Skeletal muscle satellite cell (primary cell): ENCODE measurements around the gene ABHD6.

Experiments
- H3K27me3 ChIP-seq: 2 replicates; pipeline ENCODE4 v1.7.0; 2013; ENCODE audit warnings: low read length; ENCODE audit not compliant: control insufficient read depth, insufficient read depth
- H3K36me3 ChIP-seq: 2 replicates; pipeline ENCODE4 v1.7.0; 2013; ENCODE audit warnings: mild to moderate bottlenecking, control low read depth, low read length; ENCODE audit not compliant: insufficient read depth
- H3K4me1 ChIP-seq: 2 replicates; pipeline ENCODE4 v1.7.0; 2013; ENCODE audit warnings: low read length; ENCODE audit not compliant: control insufficient read depth, insufficient read depth
- H3K4me2 ChIP-seq: 2 replicates; pipeline ENCODE4 v1.7.0; 2013; ENCODE audit warnings: mild to moderate bottlenecking, low read length
- H3K4me3 ChIP-seq: 2 replicates; pipeline ENCODE4 v1.7.0; 2013; ENCODE audit warnings: low read length
- H3K9ac ChIP-seq: 2 replicates; pipeline ENCODE4 v1.7.0; 2013; ENCODE audit warnings: mild to moderate bottlenecking, low read depth, low read length, moderate library complexity
- H3K9me3 ChIP-seq: replicated peaks from 2 replicates; pipeline ENCODE4 v1.7.0; 2013; ENCODE audit warnings: mild to moderate bottlenecking, control low read depth, low read length

ABHD6 gene

GRCh38 chr3:58305882-58306711 is 68.5 kb downstream of the ABHD6 start, which contains the start of the genes HTD2 and RPP14:
Gene HTD2 (plus strand): TSS chr3:58306520. CDS start chr3:58317614, 11,094 bp downstream.
Gene RPP14 (plus strand): TSS chr3:58306245. CDS start chr3:58310330, 4,085 bp downstream.
- no peaks in the 10 kb centered on the region for H3K9me3 ChIP-seq
- peak within 1 kb of the TSS; percentile 98 for H3K9ac ChIP-seq
- peak within 1 kb of the TSS; percentile 95 for H3K4me3 ChIP-seq
- peaks cover 15% of the 10 kb centered on the region for H3K4me1 ChIP-seq
- peaks cover 23% of the 10 kb centered on the region for H3K36me3 ChIP-seq
- peaks cover 17% of the 10 kb centered on the region for H3K27me3 ChIP-seq
- peak within 1 kb of the TSS; percentile 98 for H3K4me2 ChIP-seq

GRCh38 chr3:58307639-58308215 is 70.1 kb downstream of the ABHD6 start:
- no peaks in the 10 kb centered on the region for H3K9me3 ChIP-seq
- H3K9ac ChIP-seq, result peak overlapping the region; percentile 98
- peak overlapping the region; percentile 95 for H3K4me3 ChIP-seq
- H3K4me1 ChIP-seq, result peaks cover 15% of the 10 kb centered on the region
- peaks cover 37% of the 10 kb centered on the region for H3K36me3 ChIP-seq
- H3K4me2 ChIP-seq, result peak overlapping the region; percentile 98
- peaks cover under 1% of the 10 kb centered on the region for H3K27me3 ChIP-seq

- Histone ChIP-seq H3K9me3 (no peaks in the 10 kb centered on the region), H3K9ac (peak overlapping the region; percentile 11), H3K4me3 (no peak overlapping the region), H3K4me2 (peak overlapping the region; percentile 98), H3K27me3 (no peaks in the 10 kb centered on the region), H3K4me1 (peaks cover 15% of the 10 kb centered on the region), H3K36me3 (peaks cover 41% of the 10 kb centered on the region)
Measured at GRCh38 chr3:58308728-58309127, 71.1 kb downstream of the ABHD6 start.

- no peak overlapping the region for H3K9ac ChIP-seq
- no peaks in the 10 kb centered on the region for H3K27me3 ChIP-seq
- H3K4me1 ChIP-seq, result no peaks in the 10 kb centered on the region
- no peaks in the 10 kb centered on the region for H3K9me3 ChIP-seq
- no peak overlapping the region for H3K4me2 ChIP-seq
- H3K4me3 ChIP-seq, result no peak overlapping the region
- peaks cover 38% of the 10 kb centered on the region for H3K36me3 ChIP-seq
Measured at GRCh38 chr3:58317811-58318210, 80.2 kb downstream of the ABHD6 start.

GRCh38 chr3:58321791-58322190 is 84.2 kb downstream of the ABHD6 start:
- Histone ChIP-seq H3K9ac (no peak overlapping the region), H3K4me2 (no peak overlapping the region), H3K9me3 (no peaks in the 10 kb centered on the region), H3K4me3 (no peak overlapping the region), H3K27me3 (no peaks in the 10 kb centered on the region), H3K4me1 (peaks cover 13% of the 10 kb centered on the region), H3K36me3 (peaks cover 21% of the 10 kb centered on the region)

GRCh38 chr3:58322793-58323192 is 85.2 kb downstream of the ABHD6 start:
- Histone ChIP-seq H3K36me3 (peaks cover 11% of the 10 kb centered on the region), H3K27me3 (no peaks in the 10 kb centered on the region), H3K4me3 (no peak overlapping the region), H3K4me1 (peaks cover 13% of the 10 kb centered on the region), H3K9me3 (no peaks in the 10 kb centered on the region), H3K9ac (no peak overlapping the region), H3K4me2 (no peak overlapping the region)

GRCh38 chr3:58323529-58324390 is 86.2 kb downstream of the ABHD6 start:
- Histone ChIP-seq H3K36me3 (peaks cover 6% of the 10 kb centered on the region), H3K4me1 (peaks cover 13% of the 10 kb centered on the region), H3K4me2 (no peak overlapping the region), H3K9me3 (no peaks in the 10 kb centered on the region), H3K27me3 (no peaks in the 10 kb centered on the region), H3K9ac (no peak overlapping the region), H3K4me3 (no peak overlapping the region)

GRCh38 chr3:58324391-58325390 is 87.1 kb downstream of the ABHD6 start:
- Histone ChIP-seq H3K4me2 (no peak overlapping the region), H3K4me3 (no peak overlapping the region), H3K36me3 (peaks cover 6% of the 10 kb centered on the region), H3K4me1 (peaks cover 13% of the 10 kb centered on the region), H3K9ac (no peak overlapping the region), H3K27me3 (no peaks in the 10 kb centered on the region), H3K9me3 (no peaks in the 10 kb centered on the region)

GRCh38 chr3:58325525-58325992 is 88.0 kb downstream of the ABHD6 start:
- Histone ChIP-seq H3K9ac (no peak overlapping the region), H3K36me3 (peaks cover 4% of the 10 kb centered on the region), H3K4me3 (no peak overlapping the region), H3K9me3 (no peaks in the 10 kb centered on the region), H3K4me1 (peaks cover 13% of the 10 kb centered on the region), H3K27me3 (no peaks in the 10 kb centered on the region), H3K4me2 (no peak overlapping the region)

- Histone ChIP-seq H3K9ac (no peak overlapping the region), H3K4me2 (no peak overlapping the region), H3K4me3 (no peak overlapping the region), H3K27me3 (no peaks in the 10 kb centered on the region), H3K4me1 (peaks cover 13% of the 10 kb centered on the region), H3K9me3 (no peaks in the 10 kb centered on the region), H3K36me3 (peaks cover 2% of the 10 kb centered on the region)
Measured at GRCh38 chr3:58326267-58326900, 88.8 kb downstream of the ABHD6 start.
